Fibroblast of gingiva (primary cell): ENCODE results near the gene SNAP47.

Experiments
- DNase-seq: peaks from one replicate; pipeline ENCODE4 v3.0.0-alpha.2; 2011; ENCODE audit warnings: low read depth

Gene SNAP47

DNA sequence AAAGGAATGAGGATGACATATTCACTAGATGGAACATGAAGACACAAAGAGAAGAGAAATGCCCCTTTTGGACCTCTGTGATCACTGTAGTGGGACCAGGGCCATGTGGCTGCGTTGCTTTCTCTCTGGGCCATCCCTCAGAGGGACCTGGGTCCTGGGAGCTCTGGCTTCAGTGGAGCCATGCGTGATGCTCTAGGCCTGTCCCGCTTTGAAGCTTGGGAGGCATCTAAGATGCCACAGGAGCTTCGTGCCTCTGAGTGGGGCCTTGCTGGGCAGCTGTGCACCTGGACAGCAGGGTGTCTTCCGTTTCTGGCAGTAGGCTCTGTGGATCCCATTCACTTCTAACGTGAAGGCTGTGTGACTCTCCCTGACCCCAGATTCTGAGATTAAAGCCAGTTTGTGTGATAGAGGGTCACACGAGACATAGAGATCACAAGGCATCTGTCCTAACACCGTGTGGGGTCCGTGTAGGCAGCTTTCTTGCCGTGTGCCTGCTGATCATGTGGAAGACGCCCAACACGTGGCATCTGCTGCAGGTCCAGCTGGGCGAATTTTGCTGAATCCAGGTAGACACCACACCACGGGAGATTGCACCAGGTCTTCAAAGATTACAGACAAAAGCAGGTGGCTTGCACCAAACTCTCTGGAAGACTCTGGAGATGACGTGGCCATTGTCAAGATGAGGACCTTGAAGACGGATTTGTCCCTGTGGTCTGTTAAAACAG is 63.0 kb downstream of the SNAP47 start:
- DNase-seq, result no peak

- no peak for DNase-seq
Measured at GRCh38 chr1:227799756-227800155, 64.5 kb downstream of the SNAP47 start.

GRCh38 chr1:227803933-227804332 is 68.7 kb downstream of the SNAP47 start:
- DNase-seq, result no peak

- peak; percentile 92 for DNase-seq
Measured at GRCh38 chr1:227805606-227806197, 70.5 kb downstream of the SNAP47 start.

- peak; percentile 89 for DNase-seq
Measured at GRCh38 chr1:227808566-227808965, 73.3 kb downstream of the SNAP47 start.

GRCh38 chr1:227809026-227809425 is 73.8 kb downstream of the SNAP47 start:
- DNase-seq, result no peak

- DNase-seq, result no peak
Measured at GRCh38 chr1:227813962-227814361, 78.7 kb downstream of the SNAP47 start.

DNA sequence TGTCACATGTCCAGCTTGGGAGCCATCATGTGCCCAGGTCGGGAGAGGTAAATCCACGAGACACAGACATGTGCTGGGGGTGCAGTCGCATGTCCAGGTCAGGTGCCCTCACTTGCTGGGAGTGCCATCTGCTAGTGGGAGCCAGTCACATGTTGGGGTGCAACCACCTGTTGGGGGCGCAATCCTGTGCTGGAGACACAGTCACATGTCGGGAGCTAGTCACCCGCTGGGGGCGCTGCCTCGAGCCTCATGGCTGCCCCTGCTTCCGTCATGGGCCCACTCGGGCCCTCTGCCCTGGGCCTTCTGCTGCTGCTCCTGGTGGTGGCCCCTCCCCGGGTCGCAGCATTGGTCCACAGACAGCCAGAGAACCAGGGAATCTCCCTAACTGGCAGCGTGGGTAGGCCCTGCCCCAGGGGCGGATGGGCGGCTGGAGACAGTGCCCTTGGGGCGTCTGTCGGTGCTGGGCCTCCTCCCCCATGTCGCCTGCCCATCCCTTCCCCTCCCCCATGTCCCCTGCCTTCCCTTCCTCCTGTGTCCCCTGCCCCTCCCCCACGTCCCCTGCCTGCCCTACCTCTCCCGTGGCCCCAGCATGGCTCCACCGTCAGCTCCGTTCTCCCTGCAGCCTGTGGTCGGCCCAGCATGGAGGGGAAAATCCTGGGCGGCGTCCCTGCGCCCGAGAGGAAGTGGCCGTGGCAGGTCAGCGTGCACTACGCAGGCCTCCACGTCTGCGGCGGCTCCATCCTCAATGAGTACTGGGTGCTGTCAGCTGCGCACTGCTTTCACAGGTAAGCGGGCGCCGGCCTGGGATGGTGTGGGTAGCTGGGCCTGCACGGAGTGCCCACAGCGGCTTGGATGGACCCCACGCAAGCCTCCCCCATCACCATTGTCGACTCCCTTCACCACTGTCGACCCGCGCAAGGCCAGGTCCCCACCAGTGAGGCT is 80.5 kb downstream of the SNAP47 start, which contains the start of gene PRSS38:
TSS of gene PRSS38 (plus strand) at position 208 of the 942 bp plus-strand sequence. CDS start at position 250, 42 bp downstream.
- DNase-seq, result no peak

- no peak for DNase-seq
Measured at GRCh38 chr1:227816750-227817446, 81.7 kb downstream of the SNAP47 start.

DNA sequence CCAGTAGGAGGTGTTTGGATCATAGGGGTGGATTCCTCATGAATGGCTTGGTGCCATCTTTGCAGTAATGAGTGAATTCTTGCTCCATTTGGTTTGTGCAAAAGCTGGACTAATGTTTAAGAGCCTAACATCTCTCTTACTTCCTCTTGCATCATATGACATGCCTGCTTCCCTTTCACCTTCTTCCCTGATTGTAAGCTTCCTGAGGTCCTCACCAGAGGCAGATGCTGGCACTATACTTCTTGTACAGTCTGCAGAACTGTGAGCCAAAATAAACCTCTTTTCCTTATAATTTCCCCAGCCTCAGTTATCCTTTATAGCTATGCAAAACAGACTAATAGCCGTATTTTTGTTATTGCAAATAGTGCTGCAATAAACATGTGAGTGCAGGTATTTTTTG is 88.3 kb downstream of the SNAP47 start:
- no peak for DNase-seq

DNA sequence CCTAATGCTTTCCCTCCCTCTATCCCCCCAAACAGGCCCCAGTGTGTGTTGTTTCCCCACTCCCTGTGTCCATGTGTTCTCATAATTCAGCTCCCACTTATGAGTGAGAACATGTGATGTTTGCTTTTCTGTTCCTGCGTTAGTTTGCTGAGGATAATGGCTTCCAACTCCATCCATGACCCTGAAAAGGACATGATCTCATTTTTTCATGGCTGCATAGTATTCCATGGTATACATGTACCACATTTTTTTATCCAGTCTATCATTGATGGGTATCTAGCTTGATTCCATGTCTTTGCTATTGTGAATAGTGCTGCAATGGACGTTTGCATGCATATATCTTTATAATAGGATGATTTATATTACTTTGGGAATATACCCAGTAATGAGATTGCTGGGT is 89.0 kb downstream of the SNAP47 start:
- no peak for DNase-seq

- no peak for DNase-seq
Measured at GRCh38 chr1:227828786-227829185, 93.6 kb downstream of the SNAP47 start.
